ENCODE measurements around the gene TFRC.
"Not testable (repeated sequence)": the region's sequence is repeated elsewhere in the genome, so short reads cannot be mapped to it uniquely, and the experiment has no call there.

Gene TFRC

GRCh38 chr3:196055240-196055639 lies 26.6 kb downstream of the TFRC start:
- no peaks in the 10 kb centered on the region for H3K27me3 ChIP-seq (ENCODE audit: control insufficient read depth, insufficient read depth, low read length)
- no peak overlapping the region for H3K4me3 ChIP-seq (ENCODE audit: low read length)
- no peak overlapping the region for H3K9ac ChIP-seq (ENCODE audit: low read length)
- no peaks in the 10 kb centered on the region for H3K4me1 ChIP-seq (ENCODE audit: control insufficient read depth, insufficient read depth, low read length)
- no peaks in the 10 kb centered on the region for H3K9me3 ChIP-seq (ENCODE audit: control insufficient read depth, low read length)
- peaks cover 20% of the 10 kb centered on the region for H3K36me3 ChIP-seq (ENCODE audit: control insufficient read depth, insufficient read depth, low read length)

DNA sequence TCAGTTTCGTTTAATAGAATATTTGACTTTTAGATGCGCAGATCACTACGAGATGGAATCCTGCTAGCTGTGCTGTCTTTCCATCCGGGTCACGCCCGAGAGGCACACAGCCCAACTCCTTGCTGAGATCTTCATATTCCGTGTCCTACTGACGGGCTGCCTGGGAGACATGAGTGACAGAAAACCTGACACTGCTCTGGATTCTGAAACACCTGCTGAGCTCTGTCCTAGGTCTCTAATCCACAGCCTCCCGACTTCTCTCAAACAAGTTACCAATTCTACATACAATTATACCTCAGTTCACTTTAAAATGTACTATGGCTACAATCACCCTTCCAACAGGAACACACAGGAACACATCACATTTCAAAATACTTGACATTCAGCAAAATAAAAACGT lies 27.2 kb downstream of the TFRC start:
- Histone ChIP-seq H3K27me3 (ENCODE audit: control insufficient read depth, insufficient read depth, low read length) (no peaks in the 10 kb centered on the region), H3K9me3 (ENCODE audit: control insufficient read depth, low read length) (no peaks in the 10 kb centered on the region), H3K9ac (ENCODE audit: low read length) (no peak overlapping the region), H3K4me1 (ENCODE audit: control insufficient read depth, insufficient read depth, low read length) (no peaks in the 10 kb centered on the region), H3K4me3 (ENCODE audit: low read length) (no peak overlapping the region), H3K36me3 (ENCODE audit: control insufficient read depth, insufficient read depth, low read length) (peaks cover 20% of the 10 kb centered on the region)

- no peaks in the 10 kb centered on the region for H3K4me1 ChIP-seq (ENCODE audit: control insufficient read depth, insufficient read depth, low read length)
- H3K9me3 ChIP-seq (ENCODE audit: control insufficient read depth, low read length), result no peaks in the 10 kb centered on the region
- no peaks in the 10 kb centered on the region for H3K27me3 ChIP-seq (ENCODE audit: control insufficient read depth, insufficient read depth, low read length)
- H3K4me3 ChIP-seq (ENCODE audit: low read length), result no peak overlapping the region
- H3K9ac ChIP-seq (ENCODE audit: low read length), result no peak overlapping the region
- H3K36me3 ChIP-seq (ENCODE audit: control insufficient read depth, insufficient read depth, low read length), result peaks cover 24% of the 10 kb centered on the region
Measured at GRCh38 chr3:196053487-196053886, 28.4 kb downstream of the TFRC start.

GRCh38 chr3:196051282-196052076 lies 30.4 kb downstream of the TFRC start:
- Histone ChIP-seq H3K27me3 (ENCODE audit: control insufficient read depth, insufficient read depth, low read length) (no peaks in the 10 kb centered on the region), H3K9me3 (ENCODE audit: control insufficient read depth, low read length) (no peaks in the 10 kb centered on the region), H3K4me3 (ENCODE audit: low read length) (no peak overlapping the region), H3K4me1 (ENCODE audit: control insufficient read depth, insufficient read depth, low read length) (peaks cover 8% of the 10 kb centered on the region), H3K36me3 (ENCODE audit: control insufficient read depth, insufficient read depth, low read length) (peaks cover 25% of the 10 kb centered on the region), H3K9ac (ENCODE audit: low read length) (no peak overlapping the region)

- H3K9ac ChIP-seq (ENCODE audit: low read length), result no peak overlapping the region
- H3K4me1 ChIP-seq (ENCODE audit: control insufficient read depth, insufficient read depth, low read length), result peaks cover 13% of the 10 kb centered on the region
- H3K27me3 ChIP-seq (ENCODE audit: control insufficient read depth, insufficient read depth, low read length), result no peaks in the 10 kb centered on the region
- H3K36me3 ChIP-seq (ENCODE audit: control insufficient read depth, insufficient read depth, low read length), result peaks cover 19% of the 10 kb centered on the region
- no peak overlapping the region for H3K4me3 ChIP-seq (ENCODE audit: low read length)
- no peaks in the 10 kb centered on the region for H3K9me3 ChIP-seq (ENCODE audit: control insufficient read depth, low read length)
Measured at GRCh38 chr3:196050597-196050996, 31.3 kb downstream of the TFRC start.

GRCh38 chr3:196049653-196050052 lies 32.2 kb downstream of the TFRC start:
- no peaks in the 10 kb centered on the region for H3K27me3 ChIP-seq (ENCODE audit: control insufficient read depth, insufficient read depth, low read length)
- H3K4me3 ChIP-seq (ENCODE audit: low read length), result no peak overlapping the region
- H3K36me3 ChIP-seq (ENCODE audit: control insufficient read depth, insufficient read depth, low read length), result peaks cover 14% of the 10 kb centered on the region
- peaks cover 13% of the 10 kb centered on the region for H3K4me1 ChIP-seq (ENCODE audit: control insufficient read depth, insufficient read depth, low read length)
- no peak overlapping the region for H3K9ac ChIP-seq (ENCODE audit: low read length)
- no peaks in the 10 kb centered on the region for H3K9me3 ChIP-seq (ENCODE audit: control insufficient read depth, low read length)

DNA sequence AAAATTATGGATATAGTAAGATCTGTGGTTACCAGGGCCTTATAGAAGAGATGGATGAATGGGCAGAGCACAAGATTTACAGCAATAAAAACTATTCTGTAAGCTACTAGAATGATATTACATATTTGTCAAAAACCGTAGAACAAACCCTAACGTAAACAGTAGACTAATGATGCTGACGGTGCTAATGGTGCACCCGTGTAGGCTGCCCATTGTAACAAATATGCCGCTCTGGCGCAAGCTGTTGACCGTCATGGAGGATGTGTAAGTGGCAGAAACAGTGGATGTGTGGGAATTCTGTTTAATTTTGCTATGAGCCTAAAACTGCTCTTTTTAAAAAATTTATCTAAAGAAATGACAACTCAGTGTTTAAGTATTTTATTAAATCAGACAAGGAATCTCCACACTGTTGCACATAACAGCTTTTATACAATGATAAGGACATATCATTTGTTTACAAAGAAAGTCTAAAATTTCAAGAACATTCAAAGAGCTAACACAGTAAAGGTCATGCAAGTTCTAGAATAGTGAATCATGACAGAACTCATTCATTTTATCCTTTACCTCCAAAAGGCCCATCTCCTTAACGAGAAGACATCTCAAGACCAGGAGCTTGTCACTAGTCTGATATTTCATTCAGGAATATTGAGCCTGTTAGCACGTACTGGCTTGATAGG lies 32.8 kb downstream of the TFRC start:
- peaks cover 13% of the 10 kb centered on the region for H3K4me1 ChIP-seq (ENCODE audit: control insufficient read depth, insufficient read depth, low read length)
- no peak overlapping the region for H3K4me3 ChIP-seq (ENCODE audit: low read length)
- no peaks in the 10 kb centered on the region for H3K9me3 ChIP-seq (ENCODE audit: control insufficient read depth, low read length)
- H3K27me3 ChIP-seq (ENCODE audit: control insufficient read depth, insufficient read depth, low read length), result no peaks in the 10 kb centered on the region
- H3K36me3 ChIP-seq (ENCODE audit: control insufficient read depth, insufficient read depth, low read length), result peaks cover 14% of the 10 kb centered on the region
- no peak overlapping the region for H3K9ac ChIP-seq (ENCODE audit: low read length)

DNA sequence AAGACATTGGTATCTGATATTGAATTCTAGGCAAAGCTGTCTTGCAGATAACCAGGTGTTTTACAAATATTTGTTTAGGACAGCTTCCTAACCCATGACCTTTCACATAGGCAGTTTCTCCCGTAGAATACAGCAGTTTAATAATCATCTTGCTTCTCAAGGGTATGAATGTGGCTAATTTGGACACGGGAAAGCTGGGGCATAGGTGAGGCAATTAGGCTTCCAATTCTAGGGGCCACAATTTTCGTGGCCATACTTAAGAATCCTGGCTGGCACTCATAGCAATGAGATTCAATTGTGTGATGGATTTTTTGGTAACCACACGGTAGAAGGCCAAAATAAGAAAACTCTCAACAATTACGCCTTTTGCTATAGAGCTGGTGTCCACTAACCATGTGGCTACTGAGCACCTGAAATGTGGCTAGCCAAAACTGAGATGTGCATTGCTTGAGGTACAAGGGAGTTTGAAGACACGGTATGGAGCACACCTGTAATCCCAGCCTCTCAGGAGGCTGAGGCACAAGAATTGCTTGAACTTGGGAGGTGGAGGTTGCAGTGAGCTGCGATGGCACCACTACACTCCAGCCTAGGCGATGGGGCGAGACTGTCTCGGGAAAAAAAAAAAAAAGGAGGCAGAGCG lies 34.4 kb downstream of the TFRC start:
- Histone ChIP-seq H3K4me1 (ENCODE audit: control insufficient read depth, insufficient read depth, low read length) (peaks cover 13% of the 10 kb centered on the region), H3K27me3 (ENCODE audit: control insufficient read depth, insufficient read depth, low read length) (no peaks in the 10 kb centered on the region), H3K9ac (ENCODE audit: low read length) (no peak overlapping the region), H3K36me3 (ENCODE audit: control insufficient read depth, insufficient read depth, low read length) (peaks cover 14% of the 10 kb centered on the region), H3K4me3 (ENCODE audit: low read length) (no peak overlapping the region), H3K9me3 (ENCODE audit: control insufficient read depth, low read length) (no peaks in the 10 kb centered on the region)

GRCh38 chr3:196044513-196044912 lies 37.4 kb downstream of the TFRC start:
- no peak overlapping the region for H3K9ac ChIP-seq (ENCODE audit: low read length)
- H3K4me1 ChIP-seq (ENCODE audit: control insufficient read depth, insufficient read depth, low read length), result peaks cover 13% of the 10 kb centered on the region
- no peak overlapping the region for H3K4me3 ChIP-seq (ENCODE audit: low read length)
- no peaks in the 10 kb centered on the region for H3K9me3 ChIP-seq (ENCODE audit: control insufficient read depth, low read length)
- H3K36me3 ChIP-seq (ENCODE audit: control insufficient read depth, insufficient read depth, low read length), result peaks cover 5% of the 10 kb centered on the region
- no peaks in the 10 kb centered on the region for H3K27me3 ChIP-seq (ENCODE audit: control insufficient read depth, insufficient read depth, low read length)

DNA sequence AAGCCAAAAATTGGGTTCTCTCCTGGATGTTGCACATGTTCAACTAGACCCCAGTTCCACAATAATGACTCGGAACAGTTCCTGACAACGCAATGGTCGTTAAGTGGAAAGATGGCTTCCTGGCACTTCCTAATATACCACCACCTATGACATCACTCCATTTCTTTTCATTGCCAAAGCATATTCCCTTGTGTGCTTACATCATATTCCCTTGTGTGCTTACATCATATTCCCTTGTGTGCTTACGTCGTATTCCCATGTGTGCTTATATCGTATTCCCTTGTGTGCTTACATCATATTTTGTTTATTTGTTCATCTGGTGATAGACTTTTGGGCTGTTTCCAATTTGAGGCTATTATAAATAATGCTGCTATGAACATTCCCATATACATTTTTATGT lies 39.2 kb downstream of the TFRC start:
- H3K9ac ChIP-seq (ENCODE audit: low read length), result no peak overlapping the region
- peaks cover 12% of the 10 kb centered on the region for H3K4me1 ChIP-seq (ENCODE audit: control insufficient read depth, insufficient read depth, low read length)
- H3K27me3 ChIP-seq (ENCODE audit: control insufficient read depth, insufficient read depth, low read length), result no peaks in the 10 kb centered on the region
- H3K4me3 ChIP-seq (ENCODE audit: low read length), result no peak overlapping the region
- no peaks in the 10 kb centered on the region for H3K9me3 ChIP-seq (ENCODE audit: control insufficient read depth, low read length)
- no peaks in the 10 kb centered on the region for H3K36me3 ChIP-seq (ENCODE audit: control insufficient read depth, insufficient read depth, low read length)

GRCh38 chr3:196039359-196039758 lies 42.5 kb downstream of the TFRC start:
- no peaks in the 10 kb centered on the region for H3K9me3 ChIP-seq (ENCODE audit: control insufficient read depth, low read length)
- no peaks in the 10 kb centered on the region for H3K36me3 ChIP-seq (ENCODE audit: control insufficient read depth, insufficient read depth, low read length)
- no peak overlapping the region for H3K9ac ChIP-seq (ENCODE audit: low read length)
- no peaks in the 10 kb centered on the region for H3K4me1 ChIP-seq (ENCODE audit: control insufficient read depth, insufficient read depth, low read length)
- no peaks in the 10 kb centered on the region for H3K27me3 ChIP-seq (ENCODE audit: control insufficient read depth, insufficient read depth, low read length)
- H3K4me3 ChIP-seq (ENCODE audit: low read length), result no peak overlapping the region

DNA sequence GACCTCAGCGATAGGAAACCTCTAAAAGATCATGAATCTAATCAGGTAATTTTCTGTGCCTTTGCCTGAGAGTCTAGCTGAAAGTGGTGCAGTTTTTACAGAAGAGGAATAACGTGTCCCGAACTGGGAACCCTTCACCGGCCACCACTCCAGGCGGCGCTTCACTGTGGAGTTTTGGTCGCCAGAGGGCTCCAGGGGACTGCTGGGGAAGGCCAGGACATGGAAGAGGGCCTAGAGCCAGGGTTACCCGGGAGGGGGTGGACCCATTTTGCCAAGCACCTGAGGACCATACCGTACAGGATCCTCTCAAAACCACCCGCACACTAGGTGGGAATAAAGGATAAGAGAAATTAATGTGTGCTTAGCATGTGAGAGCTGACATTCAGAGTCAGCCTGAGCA lies 55.8 kb downstream of the TFRC start:
- H3K36me3 ChIP-seq (ENCODE audit: control insufficient read depth, insufficient read depth, low read length); H3K9ac ChIP-seq (ENCODE audit: low read length); H3K4me3 ChIP-seq (ENCODE audit: low read length); H3K4me1 ChIP-seq (ENCODE audit: control insufficient read depth, insufficient read depth, low read length); H3K27me3 ChIP-seq (ENCODE audit: control insufficient read depth, insufficient read depth, low read length); H3K9me3 ChIP-seq (ENCODE audit: control insufficient read depth, low read length): not testable (repeated sequence)
